GM19438 (cell line): ENCODE results near the gene GREM2.
A peak's percentile ranks its signal among the peaks of the same experiment; 100 is the strongest.

ENCODE experiments used
- ATAC-seq: cut with Tn5 transposase; IDR thresholded peaks from one replicate; pipeline ENCODE4 v1.9.1; 2021; ENCODE audit warnings: low read depth; ENCODE audit not compliant: unreplicated experiment

GREM2 gene

DNA sequence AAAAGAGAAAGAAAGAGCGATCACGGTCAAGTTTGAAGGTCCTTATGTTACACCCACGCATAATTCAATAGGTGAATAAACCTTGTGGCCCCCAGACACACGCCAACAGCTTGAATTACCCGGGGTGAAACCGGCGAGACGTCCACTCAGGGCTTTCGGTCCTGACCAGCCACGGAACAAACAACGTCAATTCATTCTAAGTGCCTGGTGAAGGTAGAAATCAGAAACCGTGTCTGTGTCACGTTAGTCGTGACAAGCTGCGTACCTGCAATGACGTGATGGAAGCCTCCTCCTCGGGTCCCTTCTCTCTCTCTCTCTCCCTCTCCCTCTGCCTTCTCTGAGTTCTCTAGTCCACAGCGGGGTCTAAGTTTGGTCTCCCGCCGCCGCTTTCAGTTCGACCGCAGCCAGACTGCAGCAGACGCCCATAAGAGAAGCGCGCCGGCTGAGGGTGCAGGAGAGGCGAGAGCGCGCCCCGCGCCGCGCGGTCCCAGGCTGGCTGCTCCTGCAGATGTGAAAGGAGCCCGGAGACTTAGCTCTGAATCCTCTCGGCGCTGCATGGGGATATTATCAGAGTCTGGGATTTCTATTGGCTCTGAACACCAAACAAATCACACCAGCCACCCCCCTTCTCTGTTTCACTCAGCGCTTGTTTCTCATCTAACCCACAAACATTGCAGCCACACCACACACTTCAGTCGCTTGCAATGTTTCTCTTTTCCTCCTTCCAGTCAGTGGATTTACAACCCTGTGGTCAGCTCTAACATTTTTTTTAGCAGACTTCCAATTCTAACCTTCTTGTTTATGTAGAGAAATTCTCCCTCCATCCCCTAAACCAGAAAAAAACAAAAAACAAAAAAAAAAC, at the start of gene GREM2:
Gene GREM2, minus strand, starts transcription at position 537 of the 862 bp plus-strand sequence. CDS start 118,680 bp downstream, outside the sequence.
- ATAC-seq, result peak; percentile 73

DNA sequence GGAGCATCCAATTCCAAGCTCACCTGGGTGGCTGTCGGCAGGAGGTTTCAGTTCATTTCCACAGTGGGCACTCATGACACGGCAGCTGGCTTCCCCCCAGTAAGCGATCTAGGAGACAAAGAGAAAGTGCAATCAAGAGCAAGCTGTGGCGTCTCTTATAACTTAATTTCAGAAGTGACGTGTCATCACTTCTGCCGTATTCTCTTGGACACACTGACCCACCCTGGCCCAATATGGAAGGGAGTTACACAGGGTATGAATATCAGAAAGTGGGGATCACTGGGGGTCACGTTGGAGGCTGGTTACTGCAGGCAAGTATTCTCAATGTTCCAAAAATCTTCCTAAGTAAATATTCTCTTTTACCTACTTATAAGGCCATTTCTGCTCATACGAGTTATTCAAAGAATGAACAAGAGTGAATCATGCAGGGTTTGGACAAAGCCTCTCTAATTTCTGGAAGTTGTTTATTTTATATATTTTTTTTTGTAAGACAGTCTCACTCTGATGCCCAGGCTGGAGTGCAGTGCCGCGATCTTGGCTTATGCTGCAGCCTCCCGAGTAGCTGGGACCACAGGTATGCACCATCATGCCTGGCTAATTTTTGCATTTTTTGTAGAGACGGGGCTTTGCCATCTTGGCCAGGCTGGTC, 46.5 kb upstream of the GREM2 start:
- no peak for ATAC-seq

GRCh38 chr1:240656531-240656930, 44.6 kb upstream of the GREM2 start:
- no peak for ATAC-seq

DNA sequence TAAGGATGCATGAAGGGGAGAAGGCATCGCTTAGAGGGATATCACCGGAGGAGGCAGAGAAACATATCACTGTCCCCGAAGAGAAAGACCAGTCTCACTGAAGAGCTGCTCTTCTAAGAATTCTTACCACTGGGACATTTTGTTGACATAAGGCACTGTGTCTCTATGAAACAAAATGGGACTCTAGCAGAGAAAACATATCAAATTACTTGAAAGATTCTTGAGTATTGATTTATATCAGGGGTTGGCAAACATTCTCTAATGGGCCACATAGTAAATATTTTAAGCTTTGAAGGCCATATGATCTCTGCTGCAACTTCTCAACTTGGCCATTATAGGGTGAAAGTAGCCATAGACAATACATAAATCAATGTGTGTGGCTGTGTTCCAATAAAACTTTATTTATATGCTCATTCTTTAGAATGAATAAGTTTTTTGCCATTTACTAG, 41.0 kb upstream of the GREM2 start:
- ATAC-seq, result no peak

DNA sequence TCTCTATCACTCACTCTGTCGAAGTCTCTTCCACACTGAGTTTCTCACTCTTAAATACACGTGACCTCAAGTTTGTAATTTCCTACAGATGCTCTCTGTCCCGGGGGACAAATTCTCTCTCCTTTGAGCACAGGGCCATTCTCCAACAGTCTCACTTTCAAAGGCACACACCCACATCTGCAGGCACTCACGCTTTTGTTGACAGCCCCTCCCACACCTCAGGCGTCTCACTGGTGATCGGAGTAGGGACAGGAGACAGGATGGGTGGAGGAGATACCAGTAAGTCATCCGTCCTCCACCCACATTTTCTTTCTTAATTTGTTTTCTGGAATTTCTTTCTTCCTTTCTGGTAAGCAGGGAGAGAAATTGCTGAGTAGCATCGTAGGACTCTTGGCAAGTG, 40.6 kb upstream of the GREM2 start:
- no peak for ATAC-seq

GRCh38 chr1:240650877-240651276, 38.9 kb upstream of the GREM2 start:
- no peak for ATAC-seq

DNA sequence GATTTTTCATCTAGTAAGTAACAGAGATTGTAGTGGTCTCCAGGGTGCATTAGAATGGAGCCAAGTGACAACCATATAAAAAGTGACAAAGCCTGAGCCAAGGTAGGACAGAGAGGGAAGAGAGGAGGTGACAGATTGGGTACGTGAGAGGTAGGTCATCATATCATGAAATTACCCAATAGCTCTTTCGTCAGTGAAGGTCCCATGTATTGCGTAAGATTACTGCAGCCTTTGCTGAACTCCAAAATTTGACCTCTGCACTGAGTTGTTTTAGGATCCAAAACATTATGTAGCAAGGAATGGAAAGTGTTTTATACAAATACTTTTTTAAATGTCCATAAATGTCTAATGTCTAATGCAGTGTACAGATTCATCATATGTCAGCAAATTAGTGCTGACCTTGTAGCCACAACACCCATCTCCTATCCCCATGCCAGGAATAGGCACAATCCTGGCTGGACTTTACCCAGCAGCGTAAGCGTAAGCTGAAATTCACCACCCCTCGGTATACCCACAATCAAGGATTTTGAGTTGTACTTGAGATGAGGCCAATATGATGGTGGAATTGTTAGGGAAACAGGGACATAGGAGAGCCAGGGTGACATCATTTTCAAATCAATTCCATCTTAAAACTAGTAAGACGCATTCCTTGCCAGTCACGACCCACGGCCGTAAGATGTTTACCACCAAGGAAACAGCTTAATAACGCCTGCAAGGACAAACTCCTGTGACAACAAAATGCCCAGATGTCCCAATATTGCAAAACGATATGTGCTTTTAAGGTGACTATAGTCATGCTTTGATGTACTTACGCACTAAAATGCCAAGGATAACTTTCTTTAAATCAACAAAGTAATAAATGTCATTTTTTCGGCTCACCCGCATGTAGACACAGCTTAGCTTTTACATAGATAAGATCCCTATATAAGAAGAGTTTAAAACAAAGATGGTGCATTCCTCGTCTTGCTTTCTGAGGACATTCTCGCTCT, 38.1 kb upstream of the GREM2 start:
- no peak for ATAC-seq

DNA sequence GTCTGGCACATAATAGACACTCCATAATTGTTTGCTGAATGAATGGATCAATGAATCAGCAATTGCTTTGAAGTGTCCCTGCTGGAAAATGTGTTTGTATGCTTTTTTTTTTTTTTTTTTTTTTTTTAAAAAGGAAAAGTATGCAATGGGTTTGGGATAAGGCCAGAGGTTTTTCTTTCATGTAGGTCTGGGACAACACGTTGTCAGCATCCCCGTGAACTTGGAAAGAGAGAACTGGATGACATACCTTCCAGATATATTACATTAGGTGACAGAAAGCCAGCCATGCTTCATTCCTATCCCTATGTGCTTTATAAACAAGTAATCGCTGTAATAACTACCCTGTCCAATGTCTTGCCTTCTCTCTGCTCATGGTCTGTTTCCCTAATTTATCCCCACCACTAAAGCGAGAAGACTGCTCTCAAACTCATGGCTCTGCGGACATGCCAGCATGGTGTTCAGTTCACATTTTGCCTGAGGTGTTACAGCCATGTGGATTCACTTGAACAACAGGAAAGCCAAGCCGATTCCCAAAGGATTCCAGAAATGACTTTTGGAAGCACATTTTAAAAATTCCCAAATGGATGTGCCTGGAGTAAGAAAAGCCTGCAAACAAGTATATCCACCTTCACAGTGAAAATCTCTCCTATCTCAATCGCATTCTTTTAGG, 34.8 kb upstream of the GREM2 start:
- ATAC-seq, result no peak

- ATAC-seq, result no peak
Observed at GRCh38 chr1:240644732-240645131, 32.8 kb upstream of the GREM2 start.

- no peak for ATAC-seq
Observed at GRCh38 chr1:240635466-240636256, 23.7 kb upstream of the GREM2 start.

DNA sequence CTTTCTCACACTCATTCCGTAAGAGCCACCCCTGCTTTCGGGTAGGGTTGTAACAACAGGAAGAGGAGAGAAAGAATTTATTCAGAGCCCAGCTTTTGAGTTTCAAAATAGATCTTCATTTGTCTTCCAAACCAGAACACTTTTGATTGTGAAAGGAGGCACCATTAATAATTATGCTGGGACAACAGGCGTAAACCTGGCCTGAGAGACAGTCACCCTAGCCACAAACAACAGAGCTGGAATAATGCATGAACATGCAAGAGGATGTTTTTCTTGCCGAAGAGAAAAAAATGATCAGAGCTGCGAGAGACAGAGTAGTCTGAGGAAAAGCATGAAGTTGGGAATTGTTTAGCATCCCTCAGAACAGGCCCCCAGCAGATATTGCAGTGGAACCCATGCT, 18.5 kb upstream of the GREM2 start:
- no peak for ATAC-seq

GRCh38 chr1:240621249-240621648, 9.3 kb upstream of the GREM2 start:
- no peak for ATAC-seq

DNA sequence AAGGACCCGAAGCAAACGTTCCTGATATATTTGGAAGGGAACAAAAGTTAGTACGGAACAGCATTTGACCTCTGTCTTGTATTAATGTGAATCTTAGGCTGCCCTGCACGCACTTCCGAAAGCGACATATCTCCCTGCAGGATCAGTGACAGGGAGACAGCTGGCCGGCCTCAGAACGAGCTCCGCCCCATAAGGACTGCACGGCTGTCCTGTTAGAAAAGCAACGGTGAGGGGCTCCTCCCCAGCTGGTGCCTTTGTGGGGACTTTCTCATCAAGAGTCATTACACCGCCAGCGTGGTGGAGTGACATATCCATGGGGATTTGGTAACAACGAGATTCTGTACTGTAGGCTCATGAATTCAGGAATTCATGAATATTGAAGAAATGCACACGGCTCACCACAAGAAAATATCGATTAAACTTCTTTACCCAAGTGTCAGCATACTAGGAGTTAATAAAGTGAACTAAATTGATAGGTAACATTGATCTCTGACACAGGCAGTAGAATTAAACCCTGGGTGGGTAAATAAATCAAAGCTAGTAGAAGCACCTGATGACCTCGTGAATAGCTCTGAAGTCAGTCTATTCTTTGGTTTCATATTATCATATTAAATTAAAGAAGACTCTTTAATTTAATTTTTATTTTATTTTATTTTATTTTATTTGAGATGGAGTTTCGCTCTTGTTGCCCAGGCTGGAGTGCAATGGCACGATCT, 8.1 kb upstream of the GREM2 start:
- no peak for ATAC-seq

GRCh38 chr1:240619357-240619756, 7.4 kb upstream of the GREM2 start:
- ATAC-seq, result no peak

DNA sequence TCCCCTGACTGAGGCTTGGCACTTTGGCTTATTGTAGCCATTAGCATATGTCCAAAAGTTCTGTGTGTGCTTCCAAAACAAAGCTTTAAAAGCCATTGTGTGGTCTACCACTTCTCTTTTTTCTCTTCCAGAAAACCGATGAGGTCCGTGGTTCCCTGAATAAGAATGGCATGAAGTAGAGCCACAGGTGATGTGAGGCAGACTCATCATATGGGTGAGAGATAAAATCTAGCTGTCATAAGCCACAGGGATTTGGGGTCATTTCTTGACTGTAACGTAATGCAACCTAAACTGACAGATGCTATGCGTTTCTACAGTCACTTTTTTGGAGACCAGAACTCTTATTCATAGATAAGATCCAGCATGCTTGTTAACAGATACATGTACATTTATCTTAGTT, 7.0 kb upstream of the GREM2 start:
- ATAC-seq, result no peak

GRCh38 chr1:240616018-240616417, 4.1 kb upstream of the GREM2 start:
- no peak for ATAC-seq

- no peak for ATAC-seq
Observed at GRCh38 chr1:240613356-240614142, 1.6 kb upstream of the GREM2 start.

GRCh38 chr1:240612811-240613210, 856 bp upstream of the GREM2 start:
- no peak for ATAC-seq
